ENCODE data around the gene CBY3. TPM values are rescaled to one million over a fixed set of nuclear protein-coding genes. Genes with fewer than 3 reads are reported as not detected.
A peak's percentile ranks its signal among the peaks of the same experiment; 100 is the strongest.
"Not testable (repeated sequence)": the region's sequence is repeated elsewhere in the genome, so short reads cannot be mapped to it uniquely, and the experiment has no call there.

The CBY3 gene
- total RNA-seq (2014; rRNA removed; shearing (Covaris generic)): not detected in 2 replicates
- polyA plus RNA-seq (2015; cell fraction: cytosol; rRNA removed): 0.75 TPM in 1 of 2 replicates, not detected in the other
- not detected in 2 replicates for polyA plus RNA-seq (2015; cell fraction: nucleus; rRNA removed)

- no peak for DNase-seq (ENCODE audit: low read depth, low spot score)
- in situ Hi-C loops (cut with HindIII; ENCODE audit: low pct_unique_long_range_greater_than_20kb, low sequenced_read_pairs): no loop called here
These were observed at the start of gene CBY3 for GRCh38 chr5:179680780-179681401. Gene CBY3 (minus strand): TSS chr5:179681034. CDS start chr5:179680918, 116 bp downstream.

- in situ Hi-C loops (cut with HindIII; ENCODE audit: low pct_unique_long_range_greater_than_20kb, low sequenced_read_pairs): no loop called here
These were observed 49.5 kb upstream of the CBY3 start for GRCh38 chr5:179730356-179730755.

GRCh38 chr5:179729727-179730126, 48.9 kb upstream of the CBY3 start:
- in situ Hi-C loops (cut with HindIII; ENCODE audit: low pct_unique_long_range_greater_than_20kb, low sequenced_read_pairs): no loop called here
- DNase-seq (ENCODE audit: low read depth, low spot score): no peak

More at GRCh38 chr5:179730356-179730755, 49.5 kb upstream of the CBY3 start:
- DNase-seq (ENCODE audit: low read depth, low spot score): no peak

GRCh38 chr5:179729303-179729702, 48.5 kb upstream of the CBY3 start:
- no peak for DNase-seq (ENCODE audit: low read depth, low spot score)
- in situ Hi-C loops (cut with HindIII; ENCODE audit: low pct_unique_long_range_greater_than_20kb, low sequenced_read_pairs): no loop called here

GRCh38 chr5:179727106-179727505, 46.3 kb upstream of the CBY3 start:
- in situ Hi-C loops (cut with HindIII; ENCODE audit: low pct_unique_long_range_greater_than_20kb, low sequenced_read_pairs): no loop called here

GRCh38 chr5:179724163-179724562, 43.3 kb upstream of the CBY3 start:
- DNase-seq (ENCODE audit: low read depth, low spot score): no peak
- in situ Hi-C loops (cut with HindIII; ENCODE audit: low pct_unique_long_range_greater_than_20kb, low sequenced_read_pairs): no loop called here

More at GRCh38 chr5:179727106-179727505, 46.3 kb upstream of the CBY3 start:
- DNase-seq (ENCODE audit: low read depth, low spot score): no peak

GRCh38 chr5:179720222-179720621, 39.4 kb upstream of the CBY3 start:
- in situ Hi-C loops (cut with HindIII; ENCODE audit: low pct_unique_long_range_greater_than_20kb, low sequenced_read_pairs): no loop called here
- no peak for DNase-seq (ENCODE audit: low read depth, low spot score)

- in situ Hi-C loops (cut with HindIII; ENCODE audit: low pct_unique_long_range_greater_than_20kb, low sequenced_read_pairs): no loop called here
- DNase-seq (ENCODE audit: low read depth, low spot score): no peak
These were observed 35.5 kb upstream of the CBY3 start for GRCh38 chr5:179716286-179716685.

GRCh38 chr5:179700401-179700918, 19.6 kb upstream of the CBY3 start:
- in situ Hi-C loops (cut with HindIII; ENCODE audit: low pct_unique_long_range_greater_than_20kb, low sequenced_read_pairs): no loop called here
- no peak for DNase-seq (ENCODE audit: low read depth, low spot score)

GRCh38 chr5:179699616-179700237, 18.9 kb upstream of the CBY3 start:
- in situ Hi-C loops (cut with HindIII; ENCODE audit: low pct_unique_long_range_greater_than_20kb, low sequenced_read_pairs): no loop called here

GRCh38 chr5:179698935-179699615, 18.2 kb upstream of the CBY3 start, which contains the start of gene CANX:
Gene CANX (plus strand): TSS chr5:179698967. CDS start chr5:179705682, 6,715 bp downstream.
- DNase-seq (ENCODE audit: low read depth, low spot score): peak; percentile 16
- in situ Hi-C loops (cut with HindIII; ENCODE audit: low pct_unique_long_range_greater_than_20kb, low sequenced_read_pairs): no loop called here

More at GRCh38 chr5:179699616-179700237, 18.9 kb upstream of the CBY3 start:
- peak; percentile 46 for DNase-seq (ENCODE audit: low read depth, low spot score)

- DNase-seq (ENCODE audit: low read depth, low spot score): peak; percentile 99
- in situ Hi-C loops (cut with HindIII; ENCODE audit: low pct_unique_long_range_greater_than_20kb, low sequenced_read_pairs): no loop called here
These were observed 17.4 kb upstream of the CBY3 start for GRCh38 chr5:179697993-179698934.

- in situ Hi-C loops (cut with HindIII; ENCODE audit: low pct_unique_long_range_greater_than_20kb, low sequenced_read_pairs); DNase-seq (ENCODE audit: low read depth, low spot score): not testable (repeated sequence)
These were observed 16.7 kb upstream of the CBY3 start for GRCh38 chr5:179697543-179697942.

GRCh38 chr5:179697108-179697507, 16.3 kb upstream of the CBY3 start:
- no peak for DNase-seq (ENCODE audit: low read depth, low spot score)
- in situ Hi-C loops (cut with HindIII; ENCODE audit: low pct_unique_long_range_greater_than_20kb, low sequenced_read_pairs): no loop called here

GRCh38 chr5:179696603-179697002, 15.8 kb upstream of the CBY3 start:
- in situ Hi-C loops (cut with HindIII; ENCODE audit: low pct_unique_long_range_greater_than_20kb, low sequenced_read_pairs): no loop called here

GRCh38 chr5:179694561-179694960, 13.7 kb upstream of the CBY3 start:
- no peak for DNase-seq (ENCODE audit: low read depth, low spot score)
- in situ Hi-C loops (cut with HindIII; ENCODE audit: low pct_unique_long_range_greater_than_20kb, low sequenced_read_pairs): no loop called here

More at GRCh38 chr5:179696603-179697002, 15.8 kb upstream of the CBY3 start:
- no peak for DNase-seq (ENCODE audit: low read depth, low spot score)

- DNase-seq (ENCODE audit: low read depth, low spot score); in situ Hi-C loops (cut with HindIII; ENCODE audit: low pct_unique_long_range_greater_than_20kb, low sequenced_read_pairs): not testable (repeated sequence)
These were observed 8.4 kb upstream of the CBY3 start for GRCh38 chr5:179689212-179689611.
